Epidermal melanocyte (primary cell): Measurements from ENCODE around the gene UMODL1.

Experiments used
- DNase-seq: peaks from one replicate; pipeline ENCODE4 v3.0.0; 2011; ENCODE audit warnings: low spot score; ENCODE audit not compliant: insufficient read length

The UMODL1 gene

GRCh38 chr21:42038826-42039425 lies 32.2 kb upstream of the UMODL1 start:
- DNase-seq, result no peak

GRCh38 chr21:42039470-42039901 lies 31.6 kb upstream of the UMODL1 start:
- no peak for DNase-seq

- no peak for DNase-seq
These were observed 31.2 kb upstream of the UMODL1 start for GRCh38 chr21:42039911-42040351.

- DNase-seq, result peak; percentile 82
These were observed 30.5 kb upstream of the UMODL1 start for GRCh38 chr21:42040411-42041180.

- DNase-seq, result no peak
These were observed 29.9 kb upstream of the UMODL1 start for GRCh38 chr21:42041246-42041645.

- no peak for DNase-seq
These were observed 29.4 kb upstream of the UMODL1 start for GRCh38 chr21:42041711-42042110.

GRCh38 chr21:42042651-42043050 lies 28.5 kb upstream of the UMODL1 start:
- no peak for DNase-seq

GRCh38 chr21:42043201-42043895 lies 27.8 kb upstream of the UMODL1 start:
- DNase-seq, result no peak

- no peak for DNase-seq
These were observed 27.2 kb upstream of the UMODL1 start for GRCh38 chr21:42043961-42044360.

- DNase-seq, result no peak
These were observed 26.1 kb upstream of the UMODL1 start for GRCh38 chr21:42044871-42045495.

- peak; percentile 37 for DNase-seq
These were observed 23.1 kb upstream of the UMODL1 start for GRCh38 chr21:42047821-42048613.

GRCh38 chr21:42048870-42049577 lies 22.1 kb upstream of the UMODL1 start:
- DNase-seq, result no peak

- no peak for DNase-seq
These were observed 21.3 kb upstream of the UMODL1 start for GRCh38 chr21:42049578-42050430.

- no peak for DNase-seq
These were observed 19.3 kb upstream of the UMODL1 start for GRCh38 chr21:42051788-42052187.

GRCh38 chr21:42055425-42055824 lies 15.7 kb upstream of the UMODL1 start:
- DNase-seq, result no peak

- no peak for DNase-seq
These were observed 14.6 kb upstream of the UMODL1 start for GRCh38 chr21:42056468-42056867.

- DNase-seq, result peak; percentile 61
These were observed 14.0 kb upstream of the UMODL1 start for GRCh38 chr21:42056996-42057689.

- no peak for DNase-seq
These were observed 13.2 kb upstream of the UMODL1 start for GRCh38 chr21:42057851-42058437.
